ENCODE measurements around the gene MPEG1.

MPEG1 gene

GRCh38 chr11:59172345-59173079 is 40.2 kb downstream of the MPEG1 start:
- DNase-seq (ENCODE audit: low read depth in 1 of 2, low spot score in 1 of 2), result no peak

- DNase-seq (ENCODE audit: low read depth in 1 of 2, low spot score in 1 of 2), result peak; percentile 77 to 88
Observed at GRCh38 chr11:59171508-59172322, 41.0 kb downstream of the MPEG1 start, which contains the start of gene DTX4. DTX4 (plus strand) TSS chr11:59172132; CDS start chr11:59172596, 464 bp downstream.

- no peak for DNase-seq (ENCODE audit: low read depth in 1 of 2, low spot score in 1 of 2)
Observed at GRCh38 chr11:59164028-59164427, 48.7 kb downstream of the MPEG1 start.

All from activated CD4-positive, alpha-beta T cell treated with anti-CD3 and anti-CD28 coated beads, Interleukin-2, amount 50 U/mL, for 24 hours (primary cell).